Upper lobe of left lung (tissue), 4 donors: ENCODE results near the gene ATP2B1.

Source experiments
- CTCF ChIP-seq, 6 experiments: fragments of 450-650 bp in 4 of 6; fragments of 200-600 bp in 2 of 6; sonication (generic) in 2 of 6; IDR thresholded peaks; one replicate each; pipeline ENCODE4 v1.5.1; 2016 to 2019; ENCODE audit warnings: antibody characterized with exemption in 6 of 6
- POLR2A ChIP-seq, 4 donors: fragments of 450-650 bp; IDR thresholded peaks; one replicate each; pipeline ENCODE4 v1.5.1; 2016 to 2017; ENCODE audit warnings: antibody characterized with exemption in 4 of 4, mild to moderate bottlenecking in 2 of 4
- POLR2AphosphoS5 ChIP-seq, 2 donors: sonication (generic); formaldehyde crosslinking; IDR thresholded peaks; one replicate each; pipeline ENCODE4 v1.5.1; 2017; ENCODE audit warnings: antibody characterized with exemption in 2 of 2

- TF ChIP-seq CTCF (IDR thresholded peaks at IDR 0.05) = no peak
- TF ChIP-seq POLR2A (IDR thresholded peaks at IDR 0.05) = no peak
- TF ChIP-seq POLR2AphosphoS5 (IDR thresholded peaks at IDR 0.05) = no peak
These were observed 133.3 kb downstream of the ATP2B1 start for GRCh38 chr12:89575374-89575773.
